ENCODE measurements around the gene IL4R. TPM values are rescaled to one million over a fixed set of nuclear protein-coding genes. Genes with fewer than 3 reads are reported as not detected.
A peak's percentile ranks its signal among the peaks of the same experiment; 100 is the strongest.
"Not testable (repeated sequence)": the region's sequence is repeated elsewhere in the genome, so short reads cannot be mapped to it uniquely, and the experiment has no call there.

The IL4R gene
- total RNA-seq, 2 experiments from 2014 or later = 73.1 to 82.8 TPM

DNA sequence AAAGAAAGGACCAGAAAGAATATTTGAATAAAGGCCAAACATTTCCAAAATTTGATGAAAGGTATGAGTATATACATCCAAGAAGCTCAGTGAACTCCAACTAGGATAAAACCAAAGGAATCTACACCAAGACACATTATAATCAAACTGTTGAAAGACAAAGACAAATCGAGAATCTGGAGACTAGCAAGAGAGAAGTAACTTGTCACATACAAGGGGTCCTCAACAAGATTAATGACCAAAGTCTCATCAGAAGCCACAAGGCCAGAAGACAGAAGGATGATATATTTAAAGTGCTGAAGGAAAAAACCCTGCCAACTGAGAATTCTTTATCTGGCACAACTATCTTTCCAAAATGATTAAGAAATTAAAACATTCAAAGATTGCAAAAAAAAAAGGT is 78.9 kb downstream of the IL4R start:
- ChIA-PET CTCF (ENCODE audit: unreplicated experiment) (no interaction called here), POLR2A (interaction anchor here (1.1 to 1.9 kb wide), 4 partner anchors 8 to 16 kb away, joined by 3 to 7 read pairs (median 6); no protein-coding TSS in a partner anchor)
- no peaks in the 10 kb centered on the region for H4K20me1 ChIP-seq (ENCODE audit: insufficient read depth, low read length)
- no peak overlapping the region for H3K27ac ChIP-seq (ENCODE audit: low read depth, low read length, poor library complexity, severe bottlenecking)
- no peak overlapping the region for H2AFZ ChIP-seq (ENCODE audit: low read length)
- no peaks in the 10 kb centered on the region for H3K9me2 ChIP-seq (ENCODE audit: insufficient read depth, low read length)
- no peak for DNase-seq (ENCODE audit: low spot score)
- H3K4me3 ChIP-seq (ENCODE audit: low read depth, low read length, poor library complexity, severe bottlenecking) = no peak overlapping the region
- no TSS peak for BruUV-seq (replicated peaks)
- peaks cover 6% of the 10 kb centered on the region; the same call in 1 of the 2 replicates for H3K36me3 ChIP-seq (ENCODE audit: insufficient read depth, low read length)
- H3K79me2 ChIP-seq (ENCODE audit: insufficient read depth, low read depth, low read length) = no peaks in the 10 kb centered on the region
- H3K4me2 ChIP-seq (ENCODE audit: low read length) = no peak overlapping the region
- no peak for TF ChIP-seq CTCF (conservative IDR thresholded peaks at IDR 0.05; ENCODE audit: low read length)
- TF ChIP-seq EZH2phosphoT487 (IDR thresholded peaks at IDR 0.05; ENCODE audit: borderline replicate concordance, low read depth, low read length) = no peak
- peaks cover 67% of the 10 kb centered on the region for H3K9me3 ChIP-seq (ENCODE audit: low read length)
- no peaks in the 10 kb centered on the region for H3K4me1 ChIP-seq (ENCODE audit: insufficient read depth, low read length, poor library complexity, severe bottlenecking)
- intact Hi-C loops (cut with micrococcal nuclease; ENCODE audit: unreplicated experiment) = no loop called here

- CTCF ChIA-PET (ENCODE audit: unreplicated experiment) = no interaction called here
- no peak for DNase-seq (ENCODE audit: low spot score)
- H3K4me1 ChIP-seq (ENCODE audit: insufficient read depth, low read length, poor library complexity, severe bottlenecking) = peaks cover 18% of the 10 kb centered on the region
- BruUV-seq (replicated peaks) = no TSS peak
- no peak overlapping the region for H2AFZ ChIP-seq (ENCODE audit: low read length)
- H3K4me3 ChIP-seq (ENCODE audit: low read depth, low read length, poor library complexity, severe bottlenecking) = no peak overlapping the region
- intact Hi-C loops (cut with micrococcal nuclease; ENCODE audit: unreplicated experiment) = no loop called here
- no peak overlapping the region for H3K27ac ChIP-seq (ENCODE audit: low read depth, low read length, poor library complexity, severe bottlenecking)
- no peaks in the 10 kb centered on the region for H3K79me2 ChIP-seq (ENCODE audit: insufficient read depth, low read depth, low read length)
- TF ChIP-seq CTCF (conservative IDR thresholded peaks at IDR 0.05; ENCODE audit: low read length) = no peak
- TF ChIP-seq EZH2phosphoT487 (IDR thresholded peaks at IDR 0.05; ENCODE audit: borderline replicate concordance, low read depth, low read length) = no peak
- no peaks in the 10 kb centered on the region for H4K20me1 ChIP-seq (ENCODE audit: insufficient read depth, low read length)
- peaks cover 6% of the 10 kb centered on the region; the same call in 1 of the 2 replicates for H3K36me3 ChIP-seq (ENCODE audit: insufficient read depth, low read length)
- peaks cover 69% of the 10 kb centered on the region for H3K9me3 ChIP-seq (ENCODE audit: low read length)
- H3K9me2 ChIP-seq (ENCODE audit: insufficient read depth, low read length) = no peaks in the 10 kb centered on the region
- POLR2A ChIA-PET = no interaction called here
- no peak overlapping the region for H3K4me2 ChIP-seq (ENCODE audit: low read length)
Measured at GRCh38 chr16:27394516-27394915, 80.7 kb downstream of the IL4R start.

GRCh38 chr16:27398341-27398893 is 84.6 kb downstream of the IL4R start:
- H4K20me1 ChIP-seq (ENCODE audit: insufficient read depth, low read length) = not testable (repeated sequence)
- DNase-seq (ENCODE audit: low spot score) = peak; percentile 40
- CTCF ChIA-PET (ENCODE audit: unreplicated experiment) = interaction anchor here (0.6 to 1.0 kb wide), 2 partner anchors 20 to 28 kb away, joined by 3 to 4 read pairs; no protein-coding TSS in a partner anchor

More at GRCh38 chr16:27398341-27398893, 84.6 kb downstream of the IL4R start:
- peak overlapping the region; percentile 31; the same call in 1 of the 2 replicates for H2AFZ ChIP-seq (ENCODE audit: low read length)
- intact Hi-C loops (cut with micrococcal nuclease; ENCODE audit: unreplicated experiment) = loop anchor here (1.0 kb wide), 1 partner anchor 28 kb away; no protein-coding TSS in a partner anchor
- H3K4me1 ChIP-seq (ENCODE audit: insufficient read depth, low read length, poor library complexity, severe bottlenecking) = peaks cover 53% of the 10 kb centered on the region
- H3K4me3 ChIP-seq (ENCODE audit: low read depth, low read length, poor library complexity, severe bottlenecking) = peak overlapping the region; percentile 20
- not testable (repeated sequence) for H3K36me3 ChIP-seq (ENCODE audit: insufficient read depth, low read length); H3K9me2 ChIP-seq (ENCODE audit: insufficient read depth, low read length); H3K79me2 ChIP-seq (ENCODE audit: insufficient read depth, low read depth, low read length); BruUV-seq (replicated peaks)
- H3K9me3 ChIP-seq (ENCODE audit: low read length) = peaks cover 37% of the 10 kb centered on the region
- POLR2A ChIA-PET = interaction anchor here (0.5 to 1.2 kb wide), 10 partner anchors 9 to 195 kb away, joined by 3 to 12 read pairs (median 4); partner anchors contain the start of gene KDM8
- H3K4me2 ChIP-seq (ENCODE audit: low read length) = peak overlapping the region; percentile 60
- H3K27ac ChIP-seq (ENCODE audit: low read depth, low read length, poor library complexity, severe bottlenecking) = peak overlapping the region; percentile 76

Data from OCI-LY7 (cell line).